ENCODE results near the gene NOP9. TPM values are rescaled to one million over a fixed set of nuclear protein-coding genes. Genes with fewer than 3 reads are reported as not detected.

The NOP9 gene
- polyA plus RNA-seq, 1 experiment = 16.3 TPM

DNA sequence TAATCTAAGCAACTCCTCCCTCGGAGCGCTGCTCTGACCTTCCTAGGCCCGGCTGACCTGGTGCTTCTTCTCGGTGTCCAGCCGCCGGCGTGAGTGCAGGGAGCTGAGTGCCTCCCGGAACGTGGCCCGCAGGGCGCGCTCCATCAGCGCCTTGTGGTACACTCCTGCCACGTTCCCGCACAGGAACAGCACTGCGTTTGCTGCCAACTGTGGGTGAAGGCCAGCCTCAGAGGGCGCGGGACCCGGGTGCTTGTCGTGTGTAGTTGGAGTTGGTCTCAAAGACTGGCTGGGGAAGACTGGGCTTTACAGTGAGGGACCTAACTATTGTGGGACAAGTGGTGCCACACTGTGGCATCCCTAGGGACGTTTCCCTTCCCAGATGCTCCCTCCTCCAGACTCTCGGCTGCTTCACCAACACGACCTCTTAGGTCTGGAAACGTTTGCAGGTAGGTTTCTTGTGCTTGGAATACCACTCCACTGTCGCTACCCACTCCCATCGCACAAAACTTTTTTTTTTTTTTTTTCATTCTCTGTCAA, 32.1 kb downstream of the NOP9 start:
- no peak for DNase-seq (ENCODE audit: low read depth)
- CTCF ChIA-PET = interaction anchor here (0.5 to 16.8 kb wide), 22 partner anchors 9 to 213 kb away, joined by 3 to 491 read pairs (median 12); partner anchors contain the start of genes CBLN3, CIDEB, KHNYN and LTB4R
- POLR2A ChIA-PET = no interaction called here
- Histone ChIP-seq H3K36me3 (ENCODE audit: control insufficient read depth, insufficient read depth, low read length) (no peaks in the 10 kb centered on the region; the same call in 1 of the 2 replicates), H3K4me3 (ENCODE audit: low read depth, low read length) (no peak overlapping the region), H3K27me3 (ENCODE audit: control insufficient read depth, insufficient read depth, low read length) (no peaks in the 10 kb centered on the region)
- TF ChIP-seq CTCF (IDR thresholded peaks at IDR 0.05; ENCODE audit: insufficient read depth, low read depth, low read length) = no peak

DNA sequence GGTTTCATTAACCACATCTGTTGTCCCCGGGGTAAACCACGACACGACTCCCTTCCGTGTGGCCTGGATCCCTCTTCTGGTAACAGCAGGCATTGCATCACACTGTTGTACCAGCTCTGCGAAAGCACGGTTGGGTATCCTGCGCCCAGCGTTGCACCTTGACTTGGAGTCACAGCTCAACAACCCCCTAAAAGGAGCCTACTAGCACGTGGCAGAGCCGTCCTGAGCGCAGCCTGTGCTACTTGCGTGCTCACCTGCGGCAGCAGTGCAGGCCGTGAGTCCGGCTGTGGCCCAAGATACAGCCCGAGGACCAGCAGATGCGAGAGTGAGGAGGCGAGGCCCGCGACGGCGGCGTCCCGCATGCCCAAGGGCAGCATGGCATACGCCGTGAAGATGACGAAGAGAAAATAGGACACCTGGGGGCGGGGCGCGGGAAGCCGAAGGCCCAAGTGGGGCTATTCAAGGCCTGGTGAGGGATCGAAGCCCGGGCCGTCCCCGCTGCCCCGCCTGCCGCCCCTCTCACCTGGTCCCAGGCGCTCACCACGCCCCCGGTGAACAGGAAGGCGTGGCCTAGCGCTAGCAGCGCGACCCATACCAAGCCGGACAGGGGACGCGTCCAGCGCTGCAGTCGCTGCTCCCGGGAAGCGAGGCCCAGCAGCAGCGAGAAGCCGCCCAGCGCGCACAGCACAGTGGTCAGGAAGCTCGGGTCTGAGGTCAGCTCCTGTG, 32.8 kb downstream of the NOP9 start:
- Histone ChIP-seq H3K27me3 (ENCODE audit: control insufficient read depth, insufficient read depth, low read length) (no peaks in the 10 kb centered on the region), H3K36me3 (ENCODE audit: control insufficient read depth, insufficient read depth, low read length) (no peaks in the 10 kb centered on the region; the same call in 1 of the 2 replicates), H3K4me3 (ENCODE audit: low read depth, low read length) (no peak overlapping the region)
- ChIA-PET POLR2A (no interaction called here), CTCF (interaction anchor here (0.6 to 16.8 kb wide), 33 partner anchors 8 to 651 kb away, joined by 3 to 491 read pairs (median 8); partner anchors contain the start of genes CBLN3, CIDEB, DHRS1 and KHNYN)
- TF ChIP-seq CTCF (IDR thresholded peaks at IDR 0.05; ENCODE audit: insufficient read depth, low read depth, low read length) = peak; percentile 84
- no peak for DNase-seq (ENCODE audit: low read depth)

GRCh38 chr14:24334431-24335291, 35.0 kb downstream of the NOP9 start, which contains the start of gene ADCY4:
Gene ADCY4, minus strand, starts transcription at chr14:24335071. Its CDS starts 419 bp downstream, at chr14:24334652.
- Histone ChIP-seq H3K27me3 (ENCODE audit: control insufficient read depth, insufficient read depth, low read length) (peaks cover 2% of the 10 kb centered on the region), H3K4me3 (ENCODE audit: low read depth, low read length) (peak within 1 kb of the TSS; percentile 35), H3K36me3 (ENCODE audit: control insufficient read depth, insufficient read depth, low read length) (no peaks in the 10 kb centered on the region)
- TF ChIP-seq CTCF (IDR thresholded peaks at IDR 0.05; ENCODE audit: insufficient read depth, low read depth, low read length) = no peak
- CTCF ChIA-PET = interaction anchor here (1.2 to 16.8 kb wide), 17 partner anchors 11 to 205 kb away, joined by 3 to 491 read pairs (median 33); partner anchors contain the start of genes CBLN3, CIDEB, KHNYN and LTB4R
- DNase-seq (ENCODE audit: low read depth) = no peak
- POLR2A ChIA-PET = interaction anchor here (1.5 to 1.6 kb wide), 2 partner anchors 96 to 102 kb away, joined by 4 to 9 read pairs; partner anchors contain the start of gene KHNYN

DNA sequence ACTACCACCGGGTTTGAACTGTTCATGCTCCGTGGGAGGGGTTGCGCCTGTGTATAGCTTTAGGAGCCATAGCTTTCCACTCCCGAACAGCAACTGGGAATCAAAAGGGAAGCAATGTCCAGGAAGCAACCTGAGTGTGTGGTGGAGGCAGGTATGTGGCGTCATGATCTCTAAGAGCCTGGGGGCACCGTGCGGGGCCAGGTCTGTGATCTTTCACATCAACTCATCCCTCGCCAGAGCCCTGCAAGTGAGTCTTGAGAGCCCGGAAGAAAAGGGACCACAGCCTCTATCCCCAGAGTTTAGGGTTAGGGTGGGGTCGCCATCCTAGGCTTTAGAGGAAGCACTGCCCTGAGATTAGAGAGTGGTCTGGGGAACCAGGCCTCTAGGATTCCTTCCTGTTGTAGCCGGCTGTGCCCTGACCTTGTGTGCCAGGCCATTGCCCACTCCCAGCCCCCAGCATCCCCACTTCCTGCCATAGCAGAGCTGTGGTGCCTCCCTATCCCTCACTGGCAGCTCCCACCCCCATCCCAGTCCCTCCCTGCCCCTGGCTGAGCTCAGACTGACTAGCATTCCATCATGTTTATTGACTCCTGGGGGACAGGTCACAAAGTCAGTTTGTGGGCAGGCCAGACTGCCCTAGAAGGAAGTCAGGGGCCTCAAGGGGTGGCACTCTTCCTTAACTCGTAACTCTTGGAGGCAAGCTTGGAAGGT, 36.0 kb downstream of the NOP9 start:
- CTCF ChIA-PET = interaction anchor here (1.2 to 16.8 kb wide), 8 partner anchors 11 to 106 kb away, joined by 3 to 491 read pairs (median 7); partner anchors contain the start of genes CBLN3, CIDEB, KHNYN and NFATC4
- POLR2A ChIA-PET = interaction anchor here (0.5 to 1.1 kb wide), 2 partner anchors 96 to 1035 kb away, joined by 3 to 4 read pairs; no protein-coding TSS in a partner anchor
- no peak for DNase-seq (ENCODE audit: low read depth)
- H3K4me3 ChIP-seq (ENCODE audit: low read depth, low read length) = no peak overlapping the region
- no peak for TF ChIP-seq CTCF (IDR thresholded peaks at IDR 0.05; ENCODE audit: insufficient read depth, low read depth, low read length)
- H3K36me3 ChIP-seq (ENCODE audit: control insufficient read depth, insufficient read depth, low read length) = no peaks in the 10 kb centered on the region
- peaks cover 5% of the 10 kb centered on the region for H3K27me3 ChIP-seq (ENCODE audit: control insufficient read depth, insufficient read depth, low read length)

Data from BJ (cell line).